Body of pancreas (tissue), 4 donors: ENCODE results near the gene NUP155.

Experiments used
- POLR2A ChIP-seq, 3 donors: fragments of 450-650 bp; IDR thresholded peaks; one replicate each; pipeline ENCODE4 v1.6.1; 2016; ENCODE audit warnings: antibody characterized with exemption in 3 of 3, mild to moderate bottlenecking in 2 of 3
- TF ChIP-seq, protein P1 (sequence below), 7 experiments: fragments of 450-650 bp in 4 of 7; fragments of 200-600 bp in 3 of 7; sonication (generic) in 3 of 7; IDR thresholded peaks; one replicate each; pipeline ENCODE4 v1.5.1; 2016 to 2019; ENCODE audit warnings: antibody characterized with exemption in 7 of 7

DNA sequence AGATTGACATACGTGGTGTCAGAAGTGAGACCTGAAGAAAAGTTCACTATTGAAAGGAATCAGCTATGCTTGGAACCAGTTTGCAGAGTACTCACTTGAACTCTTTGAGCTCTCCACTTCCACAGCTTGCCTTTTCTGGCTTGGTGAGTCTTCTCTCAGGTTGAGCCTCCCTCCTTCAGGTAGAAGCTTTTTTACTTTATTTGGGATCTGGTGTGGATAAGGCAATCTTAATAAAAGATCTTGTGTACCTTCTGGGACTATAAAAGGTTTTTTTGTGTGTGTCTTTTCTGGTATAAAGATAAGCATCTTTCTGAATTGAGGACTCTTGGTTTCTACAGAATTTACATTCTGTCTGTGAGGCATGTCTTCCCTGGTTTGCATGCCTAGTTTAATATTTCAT, 116.3 kb downstream of the NUP155 start:
- TF ChIP-seq, protein P1, sequence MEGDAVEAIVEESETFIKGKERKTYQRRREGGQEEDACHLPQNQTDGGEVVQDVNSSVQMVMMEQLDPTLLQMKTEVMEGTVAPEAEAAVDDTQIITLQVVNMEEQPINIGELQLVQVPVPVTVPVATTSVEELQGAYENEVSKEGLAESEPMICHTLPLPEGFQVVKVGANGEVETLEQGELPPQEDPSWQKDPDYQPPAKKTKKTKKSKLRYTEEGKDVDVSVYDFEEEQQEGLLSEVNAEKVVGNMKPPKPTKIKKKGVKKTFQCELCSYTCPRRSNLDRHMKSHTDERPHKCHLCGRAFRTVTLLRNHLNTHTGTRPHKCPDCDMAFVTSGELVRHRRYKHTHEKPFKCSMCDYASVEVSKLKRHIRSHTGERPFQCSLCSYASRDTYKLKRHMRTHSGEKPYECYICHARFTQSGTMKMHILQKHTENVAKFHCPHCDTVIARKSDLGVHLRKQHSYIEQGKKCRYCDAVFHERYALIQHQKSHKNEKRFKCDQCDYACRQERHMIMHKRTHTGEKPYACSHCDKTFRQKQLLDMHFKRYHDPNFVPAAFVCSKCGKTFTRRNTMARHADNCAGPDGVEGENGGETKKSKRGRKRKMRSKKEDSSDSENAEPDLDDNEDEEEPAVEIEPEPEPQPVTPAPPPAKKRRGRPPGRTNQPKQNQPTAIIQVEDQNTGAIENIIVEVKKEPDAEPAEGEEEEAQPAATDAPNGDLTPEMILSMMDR (IDR thresholded peaks at IDR 0.05), result no peak
- TF ChIP-seq POLR2A (IDR thresholded peaks at IDR 0.05), result no peak
